Neural cell (in vitro differentiated cells): ENCODE data around the gene MYOF. TPM values are rescaled to one million over a fixed set of nuclear protein-coding genes. Genes with fewer than 3 reads are reported as not detected.

ENCODE experiments used
- H2AFZ ChIP-seq: fragments of 200-600, 300-800 bp; sonication (generic), shearing (Covaris generic); 2 replicates; pipeline ENCODE4 v1.6.0; 2014; ENCODE audit warnings: low read depth, mild to moderate bottlenecking, antibody characterized with exemption, low read length, moderate library complexity
- H3F3A ChIP-seq: fragments of 200-600 bp; shearing (Covaris generic); 2 replicates; pipeline ENCODE4 v1.6.1; 2016; ENCODE audit warnings: mild to moderate bottlenecking, moderate library complexity, mixed read lengths, antibody characterized with exemption, low read length; ENCODE audit not compliant: insufficient read depth, poor library complexity, severe bottlenecking
- H3K27ac ChIP-seq: fragments of 200-600, 300-800 bp; sonication (generic), shearing (Covaris generic); 2 replicates; pipeline ENCODE4 v1.5.1; 2014; ENCODE audit warnings: mild to moderate bottlenecking, low read length, moderate library complexity
- H3K27me3 ChIP-seq: fragments of 300-800, 200-600 bp; sonication (generic), shearing (Covaris generic); 2 replicates; pipeline ENCODE4 v1.6.0; 2014; ENCODE audit warnings: mild to moderate bottlenecking, low read depth, low read length, moderate library complexity; ENCODE audit not compliant: insufficient read depth
- H3K36me3 ChIP-seq: fragments of 300-800, 200-600 bp; sonication (generic), shearing (Covaris generic); 2 replicates; pipeline ENCODE4 v1.5.1; 2014; ENCODE audit warnings: mild to moderate bottlenecking, antibody characterized with exemption, low read length, moderate library complexity; ENCODE audit not compliant: insufficient read depth
- H3K4me2 ChIP-seq: fragments of 300-800, 200-600 bp; sonication (generic), shearing (Covaris generic); 2 replicates; pipeline ENCODE4 v1.6.0; 2014; ENCODE audit warnings: mild to moderate bottlenecking, low read length
- H3K4me3 ChIP-seq: fragments of 300-800, 200-600 bp; sonication (generic), shearing (Covaris generic); 2 replicates; pipeline ENCODE4 v1.5.1; 2014; ENCODE audit warnings: mild to moderate bottlenecking, low read length, moderate library complexity
- H3K79me2 ChIP-seq: fragments of 200-600 bp; shearing (Covaris generic); replicated peaks from 2 replicates; pipeline ENCODE4 v1.6.0; 2014; ENCODE audit warnings: mild to moderate bottlenecking, low read length, moderate library complexity; ENCODE audit not compliant: insufficient read depth
- H3K9ac ChIP-seq: fragments of 300-800, 200-600 bp; sonication (generic), shearing (Covaris generic); 2 replicates; pipeline ENCODE4 v1.6.1; 2016; ENCODE audit warnings: mild to moderate bottlenecking, low read length, mixed read lengths
- H3K9me2 ChIP-seq: fragments of 200-600 bp; shearing (Covaris generic); 2 replicates; pipeline ENCODE4 v1.6.1; 2016; ENCODE audit warnings: mild to moderate bottlenecking, low read length, mixed read lengths; ENCODE audit not compliant: insufficient read depth
- H3K9me3 ChIP-seq: fragments of 200-600, 300-800 bp; sonication (generic), shearing (Covaris generic); 2 replicates; pipeline ENCODE4 v1.6.1; 2016; ENCODE audit warnings: mild to moderate bottlenecking, mixed run types, low read length, moderate library complexity, mixed read lengths
- H4K20me1 ChIP-seq: fragments of 200-600 bp; shearing (Covaris generic); 2 replicates; pipeline ENCODE4 v1.6.1; 2016; ENCODE audit warnings: mild to moderate bottlenecking, mixed run types; ENCODE audit not compliant: insufficient read depth
- EP300 ChIP-seq: fragments of 450-650 bp; conservative IDR thresholded peaks from 2 replicates; pipeline ENCODE4 v1.6.1; 2014; ENCODE audit warnings: antibody characterized with exemption, mild to moderate bottlenecking, moderate library complexity; ENCODE audit not compliant: poor library complexity, severe bottlenecking
- EZH2 ChIP-seq: fragments of 200-600, 300-800 bp; shearing (Covaris generic), sonication (generic); IDR thresholded peaks from 2 replicates; pipeline ENCODE4 v1.6.1; 2014; ENCODE audit warnings: antibody characterized with exemption, low read length, borderline replicate concordance, mild to moderate bottlenecking; ENCODE audit not compliant: insufficient read depth, poor library complexity, severe bottlenecking
- MXI1 ChIP-seq: fragments of 450-650 bp; conservative IDR thresholded peaks from 2 replicates; pipeline ENCODE4 v1.6.1; 2014; ENCODE audit warnings: antibody characterized with exemption, mild to moderate bottlenecking; ENCODE audit not compliant: poor library complexity, severe bottlenecking
- POLR2AphosphoS5 ChIP-seq: IDR thresholded peaks from 2 replicates; pipeline ENCODE4 v1.6.1; 2012
- RAD21 ChIP-seq: fragments of 450-650 bp; conservative IDR thresholded peaks from 2 replicates; pipeline ENCODE4 v1.6.1; 2014; ENCODE audit warnings: antibody characterized with exemption, mild to moderate bottlenecking, moderate library complexity
- SMC3 ChIP-seq: fragments of 450-650 bp; conservative IDR thresholded peaks from 2 replicates; pipeline ENCODE4 v1.6.1; 2014; ENCODE audit warnings: antibody characterized with exemption, mild to moderate bottlenecking, moderate library complexity; ENCODE audit not compliant: poor library complexity
- TAF1 ChIP-seq: IDR thresholded peaks from 2 replicates; pipeline ENCODE4 v1.6.1; 2012; ENCODE audit warnings: low read depth
- polyA plus RNA-seq: library from polyadenylated mRNA; depleted of rRNA; stranded (reverse); fragments of >200 nt; gene quantifications from 2 replicates; pipeline ENCODE4 v1.2.3, GENCODE V29; 2014
- TF ChIP-seq, protein P1 (sequence below): fragments of 450-650 bp; IDR thresholded peaks from 2 replicates; pipeline ENCODE4 v1.5.1; 2014; ENCODE audit warnings: antibody characterized with exemption, mild to moderate bottlenecking, moderate library complexity; ENCODE audit not compliant: poor library complexity, severe bottlenecking
- TF ChIP-seq, protein P2 (sequence below): IDR thresholded peaks from 2 replicates; pipeline ENCODE4 v1.6.1; 2012; ENCODE audit warnings: borderline replicate concordance

MYOF gene
- polyA plus RNA-seq, 1 donor from 2014 or later = 0.47 TPM

DNA sequence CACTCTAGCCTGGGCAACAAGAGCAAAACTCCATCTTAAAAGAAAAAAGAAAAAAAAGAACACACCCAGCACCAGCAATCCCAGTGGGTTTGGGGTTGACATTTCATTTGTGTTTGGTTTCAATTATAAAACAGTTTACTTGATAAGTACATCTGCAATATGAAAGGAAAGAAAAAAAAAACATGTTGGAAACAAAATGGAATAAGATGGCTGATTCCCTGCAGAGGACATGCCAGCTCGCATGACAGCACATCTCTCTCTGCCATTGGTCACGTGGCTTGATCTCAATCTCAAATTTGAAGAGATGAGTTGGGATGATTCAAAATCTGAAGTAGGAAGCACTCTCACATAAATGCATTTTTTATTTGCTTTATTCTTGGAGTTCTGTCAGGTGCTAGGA lies 28.0 kb downstream of the MYOF start:
- no peak overlapping the region for H3K9ac ChIP-seq
- no peak overlapping the region for H3K27ac ChIP-seq
- no peaks in the 10 kb centered on the region for H3K27me3 ChIP-seq
- H3K4me3 ChIP-seq = no peak overlapping the region
- no peak overlapping the region for H3K4me2 ChIP-seq
- no peaks in the 10 kb centered on the region for H3K79me2 ChIP-seq
- no peaks in the 10 kb centered on the region for H3K9me2 ChIP-seq
- no peak overlapping the region for H2AFZ ChIP-seq
- H3K36me3 ChIP-seq = no peaks in the 10 kb centered on the region
- TF ChIP-seq POLR2AphosphoS5 (no peak), TAF1 (no peak), SMC3 (no peak), EP300 (no peak), MXI1 (no peak), EZH2 (no peak), RAD21 (no peak)
- TF ChIP-seq, protein P1, sequence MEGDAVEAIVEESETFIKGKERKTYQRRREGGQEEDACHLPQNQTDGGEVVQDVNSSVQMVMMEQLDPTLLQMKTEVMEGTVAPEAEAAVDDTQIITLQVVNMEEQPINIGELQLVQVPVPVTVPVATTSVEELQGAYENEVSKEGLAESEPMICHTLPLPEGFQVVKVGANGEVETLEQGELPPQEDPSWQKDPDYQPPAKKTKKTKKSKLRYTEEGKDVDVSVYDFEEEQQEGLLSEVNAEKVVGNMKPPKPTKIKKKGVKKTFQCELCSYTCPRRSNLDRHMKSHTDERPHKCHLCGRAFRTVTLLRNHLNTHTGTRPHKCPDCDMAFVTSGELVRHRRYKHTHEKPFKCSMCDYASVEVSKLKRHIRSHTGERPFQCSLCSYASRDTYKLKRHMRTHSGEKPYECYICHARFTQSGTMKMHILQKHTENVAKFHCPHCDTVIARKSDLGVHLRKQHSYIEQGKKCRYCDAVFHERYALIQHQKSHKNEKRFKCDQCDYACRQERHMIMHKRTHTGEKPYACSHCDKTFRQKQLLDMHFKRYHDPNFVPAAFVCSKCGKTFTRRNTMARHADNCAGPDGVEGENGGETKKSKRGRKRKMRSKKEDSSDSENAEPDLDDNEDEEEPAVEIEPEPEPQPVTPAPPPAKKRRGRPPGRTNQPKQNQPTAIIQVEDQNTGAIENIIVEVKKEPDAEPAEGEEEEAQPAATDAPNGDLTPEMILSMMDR = no peak
- TF ChIP-seq, protein P2, sequence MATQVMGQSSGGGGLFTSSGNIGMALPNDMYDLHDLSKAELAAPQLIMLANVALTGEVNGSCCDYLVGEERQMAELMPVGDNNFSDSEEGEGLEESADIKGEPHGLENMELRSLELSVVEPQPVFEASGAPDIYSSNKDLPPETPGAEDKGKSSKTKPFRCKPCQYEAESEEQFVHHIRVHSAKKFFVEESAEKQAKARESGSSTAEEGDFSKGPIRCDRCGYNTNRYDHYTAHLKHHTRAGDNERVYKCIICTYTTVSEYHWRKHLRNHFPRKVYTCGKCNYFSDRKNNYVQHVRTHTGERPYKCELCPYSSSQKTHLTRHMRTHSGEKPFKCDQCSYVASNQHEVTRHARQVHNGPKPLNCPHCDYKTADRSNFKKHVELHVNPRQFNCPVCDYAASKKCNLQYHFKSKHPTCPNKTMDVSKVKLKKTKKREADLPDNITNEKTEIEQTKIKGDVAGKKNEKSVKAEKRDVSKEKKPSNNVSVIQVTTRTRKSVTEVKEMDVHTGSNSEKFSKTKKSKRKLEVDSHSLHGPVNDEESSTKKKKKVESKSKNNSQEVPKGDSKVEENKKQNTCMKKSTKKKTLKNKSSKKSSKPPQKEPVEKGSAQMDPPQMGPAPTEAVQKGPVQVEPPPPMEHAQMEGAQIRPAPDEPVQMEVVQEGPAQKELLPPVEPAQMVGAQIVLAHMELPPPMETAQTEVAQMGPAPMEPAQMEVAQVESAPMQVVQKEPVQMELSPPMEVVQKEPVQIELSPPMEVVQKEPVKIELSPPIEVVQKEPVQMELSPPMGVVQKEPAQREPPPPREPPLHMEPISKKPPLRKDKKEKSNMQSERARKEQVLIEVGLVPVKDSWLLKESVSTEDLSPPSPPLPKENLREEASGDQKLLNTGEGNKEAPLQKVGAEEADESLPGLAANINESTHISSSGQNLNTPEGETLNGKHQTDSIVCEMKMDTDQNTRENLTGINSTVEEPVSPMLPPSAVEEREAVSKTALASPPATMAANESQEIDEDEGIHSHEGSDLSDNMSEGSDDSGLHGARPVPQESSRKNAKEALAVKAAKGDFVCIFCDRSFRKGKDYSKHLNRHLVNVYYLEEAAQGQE = no peak
- H4K20me1 ChIP-seq = no peaks in the 10 kb centered on the region
- no peaks in the 10 kb centered on the region for H3K9me3 ChIP-seq
- H3F3A ChIP-seq = no peaks in the 10 kb centered on the region

DNA sequence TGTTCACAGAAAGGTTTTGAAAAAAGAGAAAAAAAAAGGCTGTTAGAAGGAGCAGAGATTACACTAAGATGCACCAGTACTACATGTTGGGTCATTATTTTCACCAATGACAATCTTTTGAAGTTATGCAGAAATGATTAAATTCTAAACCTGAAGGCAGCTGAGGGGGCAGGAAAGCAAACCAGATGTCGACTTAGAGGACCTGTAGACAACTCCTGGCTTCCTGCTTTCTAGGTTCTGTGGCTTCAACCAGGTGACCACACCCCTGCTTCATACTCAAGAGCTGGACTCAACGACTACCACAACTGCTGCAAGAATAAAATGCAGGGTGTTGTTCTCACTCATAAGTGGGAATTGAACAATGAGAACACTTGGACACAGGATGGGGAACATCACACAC lies 30.0 kb downstream of the MYOF start:
- Histone ChIP-seq H3K79me2 (no peaks in the 10 kb centered on the region), H3F3A (no peaks in the 10 kb centered on the region), H2AFZ (no peak overlapping the region), H3K27ac (no peak overlapping the region), H3K9me2 (no peaks in the 10 kb centered on the region), H3K9me3 (no peaks in the 10 kb centered on the region), H3K36me3 (no peaks in the 10 kb centered on the region), H4K20me1 (no peaks in the 10 kb centered on the region), H3K4me3 (no peak overlapping the region), H3K9ac (no peak overlapping the region), H3K27me3 (no peaks in the 10 kb centered on the region), H3K4me2 (no peak overlapping the region)
- TF ChIP-seq EP300 (no peak), RAD21 (no peak), EZH2 (no peak), SMC3 (no peak)
- TF ChIP-seq, protein P2 = no peak
